K562 (cell line): Measurements from ENCODE around the gene KRTAP10-4. TPM values are rescaled to one million over a fixed set of nuclear protein-coding genes. Genes with fewer than 3 reads are reported as not detected.

Experiments
- ARID1B ChIP-seq: fragments of 450-650 bp; IDR thresholded peaks from 2 replicates; pipeline ENCODE4 v1.6.1; 2016; ENCODE audit warnings: antibody characterized with exemption, mild to moderate bottlenecking, inconsistent platforms
- C11orf30 ChIP-seq: fragments of 450-650 bp; IDR thresholded peaks from 2 replicates; pipeline ENCODE4 v1.6.1; 2016; ENCODE audit warnings: low read depth, mild to moderate bottlenecking
- CBFA2T3 ChIP-seq: fragments of 450-650 bp; IDR thresholded peaks from 2 replicates; pipeline ENCODE4 v1.6.1; 2017
- CREB1 ChIP-seq, 2 experiments: sonication (generic) in 1 of 2; formaldehyde crosslinking in 1 of 2; IDR thresholded peaks; 2 replicates each; pipeline versions ENCODE4 v1.6.1 to v1.8.0; 2012 to 2022; ENCODE audit warnings: inconsistent platforms in 1 of 2, mild to moderate bottlenecking in 1 of 2, missing genetic modification reagents in 1 of 2, moderate library complexity in 1 of 2
- FOS ChIP-seq: IDR thresholded peaks from 3 replicates; pipeline ENCODE4 v1.6.1; 2011; ENCODE audit not compliant: insufficient read length; ENCODE audit errors: extremely low read depth
- KLF13 ChIP-seq: fragments of 450-650 bp; IDR thresholded peaks from 2 replicates; pipeline ENCODE4 v1.6.1; 2016; ENCODE audit warnings: missing genetic modification characterization, low read depth, mild to moderate bottlenecking, missing compliant biosample characterization, moderate library complexity, borderline replicate concordance
- MAFK ChIP-seq: IDR thresholded peaks from 2 replicates; pipeline ENCODE4 v1.6.1; 2011; ENCODE audit warnings: low read length, improper control_type of control experiment
- POLR2G ChIP-seq: fragments of 200-400 bp; formaldehyde crosslinking; IDR thresholded peaks from 2 replicates; pipeline ENCODE4 v1.6.1; 2017; ENCODE audit warnings: low read depth, mild to moderate bottlenecking, antibody characterized with exemption, low read length, moderate library complexity
- STAT5B ChIP-seq: fragments of 250-450 bp; sonication (Bioruptor Pico); IDR thresholded peaks from 2 replicates; pipeline ENCODE4 v1.8.0; 2021; ENCODE audit warnings: mild to moderate bottlenecking, inconsistent platforms
- ZFPM2 ChIP-seq: fragments of 250-450 bp; sonication (Bioruptor Pico); IDR thresholded peaks from 2 replicates; pipeline ENCODE4 v1.5.1; 2022; ENCODE audit warnings: mild to moderate bottlenecking
- ZNF263 ChIP-seq: sonication (generic); formaldehyde crosslinking; IDR thresholded peaks from 2 replicates; pipeline ENCODE4 v1.8.0; 2022; ENCODE audit warnings: mild to moderate bottlenecking, missing genetic modification reagents, borderline replicate concordance
- ZNF830 ChIP-seq: fragments of 250-450 bp; sonication (Bioruptor Pico); IDR thresholded peaks from 2 replicates; pipeline ENCODE4 v1.5.0; 2021; ENCODE audit warnings: mild to moderate bottlenecking
- polyA plus RNA-seq, 8 experiments: library from polyadenylated mRNA; depleted of rRNA in 4 of 8; stranded (reverse) in 5 of 8; unstranded in 3 of 8; fragments of >200 nt; fragmentation: Nextera tagmentation in 2 of 8; fragmentation: Illumina TruSeq in 1 of 8; extraction: Ambion mirVana in 2 of 8; extraction: Trizol in 1 of 8; gene quantifications; 2 replicates each; pipeline versions ENCODE4 v1.2.1 to v1.2.3, GENCODE V29; 2011 to 2014; ENCODE audit warnings: inconsistent platforms in 1 of 8, missing spikeins in 1 of 8
- total RNA-seq, 7 experiments: library from RNA; depleted of rRNA in 6 of 7; stranded (reverse); fragments of >200 nt in 6 of 7; fragmentation: Illumina TruSeq in 2 of 7; extraction: Trizol in 2 of 7; gene quantifications; 2 replicates each; pipeline versions ENCODE4 v1.2.1 to v1.2.3, GENCODE V29; 2011 to 2021; ENCODE audit warnings: low replicate concordance in 1 of 7
- TF ChIP-seq, protein P1 (sequence below): fragments of 250-450 bp; sonication (Bioruptor Pico); IDR thresholded peaks from 2 replicates; pipeline ENCODE4 v1.4.0; 2020
- TF ChIP-seq, protein P2 (sequence below): fragments of 450-650 bp; IDR thresholded peaks from 2 replicates; pipeline ENCODE4 v1.6.1; 2016; ENCODE audit warnings: low read depth, mild to moderate bottlenecking, moderate library complexity
- TF ChIP-seq, protein P3 (sequence below): sonication (generic); formaldehyde crosslinking; IDR thresholded peaks from 2 replicates; pipeline ENCODE4 v1.8.0; 2022; ENCODE audit warnings: mild to moderate bottlenecking, missing genetic modification reagents
- TF ChIP-seq, protein P4 (sequence below): sonication (generic); IDR thresholded peaks from 2 replicates; pipeline ENCODE4 v1.6.1; 2016
- TF ChIP-seq, protein P5 (sequence below), 2 experiments: fragments of 250-450 bp in 1 of 2; fragments of 450-650 bp in 1 of 2; sonication (Bioruptor Pico) in 1 of 2; IDR thresholded peaks; 2 replicates each; pipeline versions ENCODE4 v1.6.1 to v1.8.0; 2016 to 2021; ENCODE audit warnings: mild to moderate bottlenecking in 2 of 2, moderate library complexity in 2 of 2, missing compliant biosample characterization in 1 of 2, missing genetic modification characterization in 1 of 2

The KRTAP10-4 gene
- total and polyA plus RNA-seq, 9 of the 15 experiments (the other 6 are each of a cell fraction or from before 2014, with no cell fraction given) = not detected

DNA sequence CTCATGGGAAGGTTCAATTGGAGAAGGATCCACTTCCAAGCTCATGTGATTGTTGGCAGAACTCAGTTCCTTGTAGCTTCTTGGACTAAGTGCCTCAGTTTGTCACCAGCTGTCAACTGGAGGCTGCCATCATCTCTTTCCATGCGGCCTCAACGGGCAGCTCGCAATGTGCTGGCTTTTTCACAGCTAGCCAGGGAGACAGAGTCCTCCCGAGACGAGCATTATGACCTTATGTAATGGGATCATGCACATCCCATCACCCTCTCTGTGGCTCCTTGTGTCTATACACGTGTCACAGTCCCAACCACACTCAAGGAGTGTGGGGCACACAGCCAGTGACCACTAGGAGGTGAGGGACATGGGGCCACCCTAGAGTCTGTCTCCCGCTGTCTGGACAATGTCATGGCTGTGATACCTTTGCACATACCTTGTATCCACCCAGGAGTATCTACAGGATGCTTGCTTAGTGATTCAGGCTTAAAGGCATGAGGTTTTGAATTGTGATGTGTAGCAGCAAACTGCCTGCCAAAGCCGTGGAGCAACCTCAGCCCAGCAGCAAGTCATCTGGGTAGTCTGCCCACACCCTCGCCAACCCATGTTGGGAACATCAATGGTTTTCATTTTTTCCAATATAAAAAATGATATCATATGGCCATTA, 22.7 kb downstream of the KRTAP10-4 start (continued):
- TF ChIP-seq, protein P1, sequence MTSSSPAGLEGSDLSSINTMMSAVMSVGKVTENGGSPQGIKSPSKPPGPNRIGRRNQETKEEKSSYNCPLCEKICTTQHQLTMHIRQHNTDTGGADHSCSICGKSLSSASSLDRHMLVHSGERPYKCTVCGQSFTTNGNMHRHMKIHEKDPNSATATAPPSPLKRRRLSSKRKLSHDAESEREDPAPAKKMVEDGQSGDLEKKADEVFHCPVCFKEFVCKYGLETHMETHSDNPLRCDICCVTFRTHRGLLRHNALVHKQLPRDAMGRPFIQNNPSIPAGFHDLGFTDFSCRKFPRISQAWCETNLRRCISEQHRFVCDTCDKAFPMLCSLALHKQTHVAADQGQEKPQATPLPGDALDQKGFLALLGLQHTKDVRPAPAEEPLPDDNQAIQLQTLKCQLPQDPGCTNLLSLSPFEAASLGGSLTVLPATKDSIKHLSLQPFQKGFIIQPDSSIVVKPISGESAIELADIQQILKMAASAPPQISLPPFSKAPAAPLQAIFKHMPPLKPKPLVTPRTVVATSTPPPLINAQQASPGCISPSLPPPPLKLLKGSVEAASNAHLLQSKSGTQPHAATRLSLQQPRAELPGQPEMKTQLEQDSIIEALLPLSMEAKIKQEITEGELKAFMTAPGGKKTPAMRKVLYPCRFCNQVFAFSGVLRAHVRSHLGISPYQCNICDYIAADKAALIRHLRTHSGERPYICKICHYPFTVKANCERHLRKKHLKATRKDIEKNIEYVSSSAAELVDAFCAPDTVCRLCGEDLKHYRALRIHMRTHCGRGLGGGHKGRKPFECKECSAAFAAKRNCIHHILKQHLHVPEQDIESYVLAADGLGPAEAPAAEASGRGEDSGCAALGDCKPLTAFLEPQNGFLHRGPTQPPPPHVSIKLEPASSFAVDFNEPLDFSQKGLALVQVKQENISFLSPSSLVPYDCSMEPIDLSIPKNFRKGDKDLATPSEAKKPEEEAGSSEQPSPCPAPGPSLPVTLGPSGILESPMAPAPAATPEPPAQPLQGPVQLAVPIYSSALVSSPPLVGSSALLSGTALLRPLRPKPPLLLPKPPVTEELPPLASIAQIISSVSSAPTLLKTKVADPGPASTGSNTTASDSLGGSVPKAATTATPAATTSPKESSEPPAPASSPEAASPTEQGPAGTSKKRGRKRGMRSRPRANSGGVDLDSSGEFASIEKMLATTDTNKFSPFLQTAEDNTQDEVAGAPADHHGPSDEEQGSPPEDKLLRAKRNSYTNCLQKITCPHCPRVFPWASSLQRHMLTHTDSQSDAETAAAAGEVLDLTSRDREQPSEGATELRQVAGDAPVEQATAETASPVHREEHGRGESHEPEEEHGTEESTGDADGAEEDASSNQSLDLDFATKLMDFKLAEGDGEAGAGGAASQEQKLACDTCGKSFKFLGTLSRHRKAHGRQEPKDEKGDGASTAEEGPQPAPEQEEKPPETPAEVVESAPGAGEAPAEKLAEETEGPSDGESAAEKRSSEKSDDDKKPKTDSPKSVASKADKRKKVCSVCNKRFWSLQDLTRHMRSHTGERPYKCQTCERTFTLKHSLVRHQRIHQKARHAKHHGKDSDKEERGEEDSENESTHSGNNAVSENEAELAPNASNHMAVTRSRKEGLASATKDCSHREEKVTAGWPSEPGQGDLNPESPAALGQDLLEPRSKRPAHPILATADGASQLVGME = no peak
- TF ChIP-seq ZNF263 = no peak
- peak; percentile 3; the same call in 1 of the 2 replicates for TF ChIP-seq MAFK
- TF ChIP-seq, protein P2, sequence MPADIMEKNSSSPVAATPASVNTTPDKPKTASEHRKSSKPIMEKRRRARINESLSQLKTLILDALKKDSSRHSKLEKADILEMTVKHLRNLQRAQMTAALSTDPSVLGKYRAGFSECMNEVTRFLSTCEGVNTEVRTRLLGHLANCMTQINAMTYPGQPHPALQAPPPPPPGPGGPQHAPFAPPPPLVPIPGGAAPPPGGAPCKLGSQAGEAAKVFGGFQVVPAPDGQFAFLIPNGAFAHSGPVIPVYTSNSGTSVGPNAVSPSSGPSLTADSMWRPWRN = no peak
- TF ChIP-seq FOS = no peak
- TF ChIP-seq, protein P3, sequence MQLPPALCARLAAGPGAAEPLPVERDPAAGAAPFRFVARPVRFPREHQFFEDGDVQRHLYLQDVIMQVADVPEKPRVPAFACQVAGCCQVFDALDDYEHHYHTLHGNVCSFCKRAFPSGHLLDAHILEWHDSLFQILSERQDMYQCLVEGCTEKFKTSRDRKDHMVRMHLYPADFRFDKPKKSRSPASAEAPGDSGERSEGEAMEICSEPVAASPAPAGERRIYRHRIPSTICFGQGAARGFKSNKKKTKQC (CRISPR knock-in tag) = no peak
- no peak for TF ChIP-seq CBFA2T3
- TF ChIP-seq, protein P4, sequence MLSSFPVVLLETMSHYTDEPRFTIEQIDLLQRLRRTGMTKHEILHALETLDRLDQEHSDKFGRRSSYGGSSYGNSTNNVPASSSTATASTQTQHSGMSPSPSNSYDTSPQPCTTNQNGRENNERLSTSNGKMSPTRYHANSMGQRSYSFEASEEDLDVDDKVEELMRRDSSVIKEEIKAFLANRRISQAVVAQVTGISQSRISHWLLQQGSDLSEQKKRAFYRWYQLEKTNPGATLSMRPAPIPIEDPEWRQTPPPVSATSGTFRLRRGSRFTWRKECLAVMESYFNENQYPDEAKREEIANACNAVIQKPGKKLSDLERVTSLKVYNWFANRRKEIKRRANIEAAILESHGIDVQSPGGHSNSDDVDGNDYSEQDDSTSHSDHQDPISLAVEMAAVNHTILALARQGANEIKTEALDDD = no peak
- no peak for TF ChIP-seq KLF13 (tag)
- no peak for TF ChIP-seq ARID1B
- TF ChIP-seq, protein P5, sequence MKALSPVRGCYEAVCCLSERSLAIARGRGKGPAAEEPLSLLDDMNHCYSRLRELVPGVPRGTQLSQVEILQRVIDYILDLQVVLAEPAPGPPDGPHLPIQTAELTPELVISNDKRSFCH (CRISPR knock-in tag; IDR thresholded peaks at IDR 0.05) = no peak
- TF ChIP-seq, protein P5 (tag; IDR thresholded peaks at IDR 0.05) = peak; percentile 42; the same call in 1 of the 2 replicates
- TF ChIP-seq ZNF830 (CRISPR knock-in tag) = no peak
- no peak for TF ChIP-seq STAT5B (CRISPR knock-in tag)
- TF ChIP-seq ZFPM2 (CRISPR knock-in tag) = no peak
- TF ChIP-seq CREB1 (IDR thresholded peaks at IDR 0.05) = no peak
- no peak for TF ChIP-seq CREB1 (CRISPR knock-in tag; IDR thresholded peaks at IDR 0.05)
- no peak for TF ChIP-seq POLR2G
- TF ChIP-seq C11orf30 = no peak
